ENCODE results near the gene KCTD20.

Gene KCTD20

GRCh38 chr6:36499918-36500317 lies 57.1 kb downstream of the KCTD20 start:
- DNase-seq: no peak

GRCh38 chr6:36501686-36502085 lies 58.9 kb downstream of the KCTD20 start:
- no peak for DNase-seq

DNA sequence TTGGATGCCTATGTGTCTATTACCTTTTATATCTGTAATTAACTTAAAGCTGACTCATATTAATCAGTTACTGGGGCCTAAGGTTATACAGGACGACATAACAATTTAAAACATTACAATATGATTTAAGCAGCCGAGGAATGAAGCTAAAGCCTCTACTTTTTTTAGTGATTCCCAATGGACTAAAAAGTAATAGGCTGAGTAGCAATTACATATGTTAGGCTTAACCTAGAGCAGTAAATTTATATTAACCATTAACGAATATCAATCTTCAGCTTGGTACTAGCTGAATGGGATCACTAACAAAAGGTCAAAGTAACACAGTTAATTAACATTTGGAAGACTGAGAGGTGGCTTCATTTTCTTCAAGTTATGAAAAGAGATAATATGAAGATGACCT lies 61.4 kb downstream of the KCTD20 start:
- DNase-seq: no peak

DNA sequence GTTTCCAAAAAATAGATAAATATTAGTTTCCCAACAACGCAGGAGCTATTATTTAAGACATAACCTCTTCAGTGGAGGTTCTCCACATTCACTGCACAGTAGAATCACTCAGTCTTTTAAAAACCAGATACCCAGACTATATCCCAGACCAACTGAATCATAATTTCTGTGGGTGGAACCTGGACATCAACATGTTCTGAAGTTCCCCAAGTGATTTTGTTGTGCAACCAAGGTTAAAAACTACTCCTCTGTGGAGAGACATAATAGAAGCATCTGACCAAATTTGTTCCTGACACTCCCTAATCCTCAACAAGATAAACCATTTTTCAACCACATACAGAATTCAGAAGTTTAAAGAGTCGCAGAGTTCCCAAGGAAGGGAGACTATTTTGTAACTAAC lies 62.2 kb downstream of the KCTD20 start:
- DNase-seq: no peak

DNA sequence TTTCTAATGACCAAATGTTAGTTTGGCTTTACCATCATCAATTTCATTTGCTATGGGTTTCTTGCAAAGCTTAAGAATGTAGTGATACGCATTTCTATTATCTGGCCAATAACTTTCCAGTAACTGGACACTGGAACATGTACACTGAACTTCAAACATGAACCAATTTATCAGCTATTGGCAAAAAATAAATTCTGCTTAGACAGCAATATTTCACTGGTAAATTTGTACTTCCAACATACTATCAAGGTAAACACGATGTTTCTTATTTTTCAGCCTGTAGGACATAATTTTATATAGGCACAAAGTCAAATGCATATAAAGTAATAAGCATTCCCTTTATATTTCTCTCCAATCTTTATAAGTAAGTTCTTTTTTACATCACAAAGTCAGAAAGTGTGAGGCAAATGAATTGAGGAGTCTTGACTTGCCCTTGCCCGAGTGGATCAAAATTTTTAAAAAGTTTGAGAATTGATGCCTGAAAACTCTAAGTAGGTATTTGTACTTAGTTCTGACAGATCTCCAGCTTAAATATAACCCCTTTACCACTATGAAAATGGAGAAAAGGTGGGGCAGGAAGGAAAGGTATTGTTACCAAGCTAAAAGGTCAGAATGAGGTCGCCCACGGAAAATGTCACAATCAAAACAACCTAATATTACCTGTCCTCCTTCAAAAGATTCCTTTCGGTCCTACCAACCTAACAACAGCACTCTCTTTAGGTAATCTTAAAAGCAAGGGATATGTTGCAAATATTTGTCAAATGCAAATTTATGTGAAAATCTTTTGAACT lies 63.1 kb downstream of the KCTD20 start:
- no peak for DNase-seq

GRCh38 chr6:36506611-36507010 lies 63.8 kb downstream of the KCTD20 start:
- no peak for DNase-seq

- no peak for DNase-seq
These were observed 65.7 kb downstream of the KCTD20 start for GRCh38 chr6:36508532-36508931.

- no peak for DNase-seq
These were observed 67.6 kb downstream of the KCTD20 start for GRCh38 chr6:36510365-36510764.

GRCh38 chr6:36514554-36515456 lies 72.0 kb downstream of the KCTD20 start:
- no peak for DNase-seq

- no peak for DNase-seq
These were observed 73.0 kb downstream of the KCTD20 start for GRCh38 chr6:36515844-36516243.

- no peak for DNase-seq
These were observed 73.8 kb downstream of the KCTD20 start for GRCh38 chr6:36516559-36516958.

- no peak for DNase-seq
These were observed 74.2 kb downstream of the KCTD20 start for GRCh38 chr6:36516988-36517387.

- no peak for DNase-seq
These were observed 74.6 kb downstream of the KCTD20 start for GRCh38 chr6:36517408-36517807.

DNA sequence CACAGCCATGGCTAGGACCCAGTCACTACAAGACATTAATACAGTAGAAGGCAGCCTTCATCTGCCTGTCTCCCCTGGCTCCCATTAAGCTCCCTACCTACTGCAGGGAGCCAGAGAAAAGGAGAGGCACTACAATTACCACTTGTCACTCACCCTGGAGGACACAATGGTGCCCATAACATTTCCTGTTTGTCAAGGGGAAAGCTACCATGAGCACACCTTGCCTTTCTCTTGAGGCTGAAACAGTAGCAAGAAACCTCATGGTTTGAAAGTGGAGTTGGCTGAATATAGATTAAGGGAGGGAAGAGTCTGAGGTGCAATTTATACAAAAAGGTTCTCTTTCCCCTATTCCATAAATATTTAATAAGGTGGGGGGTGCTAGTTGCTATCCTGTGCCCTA lies 76.6 kb downstream of the KCTD20 start:
- DNase-seq: no peak

- no peak for DNase-seq
These were observed 80.7 kb downstream of the KCTD20 start for GRCh38 chr6:36523451-36523850.

- DNase-seq: no peak
These were observed 81.2 kb downstream of the KCTD20 start for GRCh38 chr6:36523936-36524499.

GRCh38 chr6:36524871-36525270 lies 82.1 kb downstream of the KCTD20 start:
- DNase-seq: no peak

DNA sequence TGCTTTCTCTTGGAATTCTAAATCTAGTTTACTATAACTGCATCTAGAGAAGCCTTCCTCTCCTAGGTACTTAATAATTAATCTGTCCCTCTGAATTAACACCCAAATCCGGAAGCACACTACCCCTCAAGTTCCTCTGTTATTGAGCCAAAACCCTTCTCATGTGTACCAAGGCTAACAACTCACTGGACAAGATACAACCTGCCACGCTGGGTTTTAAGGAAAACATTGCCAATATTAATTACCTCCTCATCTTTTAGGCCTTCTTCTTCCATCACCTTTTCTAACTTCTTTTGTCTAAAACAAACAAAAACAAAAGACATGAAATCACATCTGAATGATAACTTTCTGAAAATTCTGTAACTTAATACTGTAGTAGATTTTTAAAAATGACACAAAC lies 82.5 kb downstream of the KCTD20 start:
- no peak for DNase-seq

DNA sequence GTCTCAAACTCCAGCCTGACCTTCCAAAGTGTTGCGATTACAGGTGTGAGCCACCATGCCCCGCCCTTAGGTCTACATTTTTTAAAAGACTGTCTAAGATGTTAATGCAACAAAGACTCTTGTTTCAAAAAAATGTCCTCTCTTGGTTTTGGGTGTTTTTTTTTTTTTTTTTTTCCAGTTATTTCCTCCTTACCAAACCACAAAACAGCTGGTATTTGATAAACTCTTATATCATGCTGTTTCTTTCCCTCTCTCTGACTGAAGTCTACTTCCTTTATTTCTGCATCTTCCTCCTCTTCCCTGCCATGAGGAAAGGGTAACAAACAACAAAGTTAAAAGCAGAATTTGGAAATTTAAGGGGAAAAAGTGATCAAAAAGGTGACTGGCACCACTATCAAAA lies 83.3 kb downstream of the KCTD20 start:
- DNase-seq: no peak

DNA sequence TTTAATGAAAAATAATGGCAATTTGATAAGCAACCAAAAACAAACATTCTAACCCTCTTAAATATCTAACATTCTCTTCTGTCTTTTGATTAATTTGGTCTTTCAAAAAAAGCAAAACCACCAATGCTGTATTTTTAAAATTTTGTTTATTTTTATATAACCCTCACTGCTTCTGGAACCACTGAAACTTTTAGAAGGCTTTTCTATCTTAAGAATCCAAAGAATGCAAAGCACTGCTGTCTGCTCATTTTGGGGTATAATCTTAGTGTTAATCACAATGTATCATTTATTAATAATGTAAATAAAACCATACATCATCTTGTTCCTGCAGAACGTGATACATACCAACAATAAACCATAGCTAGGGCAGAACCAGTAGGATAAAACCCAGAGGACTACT lies 90.5 kb downstream of the KCTD20 start:
- DNase-seq: no peak

GRCh38 chr6:36536873-36537547 lies 94.2 kb downstream of the KCTD20 start:
- no peak for DNase-seq

- DNase-seq: no peak
These were observed 97.2 kb downstream of the KCTD20 start for GRCh38 chr6:36539814-36540568.

Data from right forelimb (tissue), 1 donor.